Pons (tissue), 1 donor: ENCODE data around the gene N4BP3.
"Not testable (repeated sequence)": the region's sequence is repeated elsewhere in the genome, so short reads cannot be mapped to it uniquely, and the experiment has no call there.

Experiments used
- DNase-seq: peaks from one replicate; pipeline ENCODE4 v3.0.0-alpha.2; 2016; ENCODE audit warnings: low spot score

Gene N4BP3

DNA sequence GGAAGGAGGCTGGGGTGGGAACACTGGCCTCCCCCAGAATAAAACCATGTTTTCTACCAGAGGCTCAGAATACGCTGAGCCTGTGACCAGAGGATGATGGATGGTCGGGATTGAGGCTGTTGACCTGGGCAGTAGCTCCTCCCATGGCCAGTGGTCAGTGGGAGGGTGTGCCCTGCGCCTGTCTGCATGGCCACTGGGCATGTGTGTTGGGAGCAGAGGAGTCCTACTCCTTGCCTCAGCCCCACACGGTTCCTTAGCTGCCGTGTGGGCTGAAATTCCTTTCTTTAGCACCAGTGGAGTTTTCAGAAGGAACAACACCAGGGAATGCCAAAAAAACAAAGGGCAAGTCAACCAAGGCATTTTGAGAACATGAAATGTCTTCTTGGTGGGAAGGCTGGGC lies 9.0 kb downstream of the N4BP3 start:
- no peak for DNase-seq

DNA sequence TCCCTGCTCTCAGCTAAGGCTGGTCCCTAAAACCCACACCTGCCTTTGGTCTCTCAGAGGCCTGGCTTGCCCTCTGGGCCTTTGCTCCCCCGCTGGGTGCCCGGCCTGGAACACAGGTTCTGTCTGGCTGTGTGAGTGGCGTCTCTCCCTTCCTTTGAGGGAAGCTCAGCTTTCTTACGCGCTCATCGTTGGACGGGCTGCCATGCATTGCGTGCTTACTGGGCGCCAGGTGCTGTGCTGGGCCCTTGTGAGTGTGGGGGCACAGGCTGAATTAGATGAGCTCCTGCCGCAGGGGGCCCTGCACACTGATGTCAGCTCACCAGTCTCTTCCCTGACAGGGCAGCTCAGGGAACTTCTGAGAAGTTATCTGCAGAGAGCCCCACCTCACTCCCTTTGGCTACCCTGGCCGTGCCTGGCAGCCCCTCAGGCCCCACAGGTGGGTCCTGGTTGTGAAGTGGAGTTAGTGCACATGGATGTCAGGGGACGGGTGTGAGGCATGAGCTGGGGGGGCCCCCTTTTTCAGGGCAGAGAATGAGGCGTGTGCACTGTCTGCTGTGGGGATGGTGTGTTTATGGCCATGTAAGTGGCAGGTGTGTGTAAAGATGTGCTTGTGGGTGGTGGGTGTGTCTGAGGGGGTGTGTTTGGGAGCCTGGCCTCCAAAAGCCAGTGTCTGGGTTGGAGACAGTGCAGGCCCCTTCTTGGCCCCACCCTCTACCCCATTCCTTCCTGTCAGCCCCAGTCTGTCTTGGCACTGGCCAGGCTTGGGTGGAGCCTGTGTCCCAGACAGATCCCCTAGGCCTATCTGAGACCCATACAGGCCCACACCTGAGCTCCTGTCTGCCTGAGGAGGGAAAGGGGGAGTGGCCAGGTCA lies 10.0 kb downstream of the N4BP3 start:
- DNase-seq, result no peak

DNA sequence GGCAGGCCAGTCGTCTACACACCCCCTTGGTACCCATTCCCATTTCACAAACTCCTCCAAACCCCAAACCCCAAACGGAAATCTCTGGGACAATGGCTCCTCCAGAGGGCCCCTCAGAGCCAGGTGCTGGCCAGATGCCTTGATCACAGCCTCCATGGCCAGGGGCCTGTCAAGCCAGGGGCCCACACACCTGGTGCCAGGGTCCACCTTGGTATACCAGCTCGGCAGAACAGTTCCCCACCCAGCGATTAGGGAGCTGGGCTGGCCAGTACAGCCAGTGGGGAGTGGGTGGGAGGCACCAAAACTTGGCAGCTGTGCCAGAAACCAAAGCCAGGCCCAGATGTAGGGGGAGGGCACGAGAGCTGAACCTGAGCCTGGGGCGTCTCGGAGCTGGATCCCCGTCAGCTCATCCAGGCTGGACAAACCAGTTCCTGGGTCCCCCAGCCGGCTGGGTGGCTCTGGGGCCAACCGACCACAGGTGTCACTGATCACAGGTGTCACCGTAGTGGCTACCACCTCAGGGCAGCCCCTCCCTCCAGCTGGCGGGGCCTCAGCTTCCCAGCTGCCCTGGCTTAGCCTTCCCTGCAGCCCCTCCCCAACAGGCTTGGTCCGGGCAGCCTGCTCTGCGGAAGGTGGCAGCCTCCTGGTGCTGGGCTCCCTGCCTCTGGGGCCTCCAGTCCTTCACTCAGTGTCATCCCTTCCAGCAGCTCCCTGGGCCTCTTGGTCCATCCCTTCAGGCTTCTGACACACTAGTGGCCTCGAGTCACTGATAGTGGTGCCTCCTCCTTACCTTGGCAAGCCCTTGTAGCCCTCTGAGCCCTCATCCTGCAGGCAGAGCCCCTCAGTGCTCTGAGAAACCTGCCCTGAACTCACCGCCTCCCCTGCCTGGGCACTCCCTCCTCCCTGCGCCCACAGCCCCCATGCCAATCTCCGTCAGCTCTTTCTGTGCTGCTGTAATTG lies 10.9 kb downstream of the N4BP3 start:
- DNase-seq, result no peak

DNA sequence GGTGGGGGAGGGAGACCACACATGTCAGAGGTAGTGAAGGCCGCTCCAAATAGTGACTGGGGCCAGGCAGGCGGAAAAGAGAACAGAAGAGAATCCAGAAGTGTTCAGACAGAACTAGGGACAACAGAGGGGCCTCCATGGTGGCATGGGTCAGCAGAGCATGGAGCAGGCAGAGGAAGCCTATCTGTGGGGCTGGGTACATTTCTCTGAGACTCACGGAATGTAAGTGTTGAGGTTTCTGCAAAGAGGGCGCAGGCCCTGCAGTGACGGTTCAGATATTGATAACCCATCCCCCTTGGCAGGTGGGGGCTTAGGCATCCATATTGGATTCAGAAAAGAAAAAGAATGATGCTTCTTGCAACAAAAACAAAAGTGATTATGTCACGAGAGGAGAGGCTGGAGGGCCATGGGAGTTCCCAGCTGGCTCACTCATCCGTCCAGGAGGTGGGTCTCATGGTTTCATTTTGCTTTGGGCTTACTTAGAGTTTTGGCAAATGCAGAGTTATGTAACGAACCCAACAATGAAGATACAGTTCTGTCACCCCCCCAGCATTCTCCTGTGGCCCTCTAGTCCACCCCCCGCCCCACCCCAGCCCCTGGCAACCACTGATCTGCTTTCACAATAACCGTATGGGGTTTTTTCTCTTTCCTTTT lies 12.0 kb downstream of the N4BP3 start:
- no peak for DNase-seq

DNA sequence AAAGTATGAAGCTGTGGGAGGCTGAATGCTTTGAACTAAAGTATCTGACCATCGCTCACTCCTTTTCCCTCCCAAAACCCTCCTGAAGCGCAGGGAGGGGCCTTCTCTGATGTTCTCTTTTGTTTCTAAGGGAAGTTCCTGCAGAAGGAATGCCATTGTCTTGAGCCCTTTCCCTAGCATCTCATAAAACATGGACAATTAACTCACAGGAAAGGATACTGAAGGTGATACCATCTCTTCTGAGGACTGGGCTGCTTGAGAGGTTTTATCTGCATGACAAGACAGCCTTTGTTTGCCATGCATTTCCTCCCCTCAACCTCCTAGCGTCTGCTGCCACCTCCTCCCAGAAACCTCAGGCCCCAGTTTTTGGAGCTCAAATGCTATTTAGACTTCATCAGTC lies 13.2 kb downstream of the N4BP3 start:
- DNase-seq, result no peak

DNA sequence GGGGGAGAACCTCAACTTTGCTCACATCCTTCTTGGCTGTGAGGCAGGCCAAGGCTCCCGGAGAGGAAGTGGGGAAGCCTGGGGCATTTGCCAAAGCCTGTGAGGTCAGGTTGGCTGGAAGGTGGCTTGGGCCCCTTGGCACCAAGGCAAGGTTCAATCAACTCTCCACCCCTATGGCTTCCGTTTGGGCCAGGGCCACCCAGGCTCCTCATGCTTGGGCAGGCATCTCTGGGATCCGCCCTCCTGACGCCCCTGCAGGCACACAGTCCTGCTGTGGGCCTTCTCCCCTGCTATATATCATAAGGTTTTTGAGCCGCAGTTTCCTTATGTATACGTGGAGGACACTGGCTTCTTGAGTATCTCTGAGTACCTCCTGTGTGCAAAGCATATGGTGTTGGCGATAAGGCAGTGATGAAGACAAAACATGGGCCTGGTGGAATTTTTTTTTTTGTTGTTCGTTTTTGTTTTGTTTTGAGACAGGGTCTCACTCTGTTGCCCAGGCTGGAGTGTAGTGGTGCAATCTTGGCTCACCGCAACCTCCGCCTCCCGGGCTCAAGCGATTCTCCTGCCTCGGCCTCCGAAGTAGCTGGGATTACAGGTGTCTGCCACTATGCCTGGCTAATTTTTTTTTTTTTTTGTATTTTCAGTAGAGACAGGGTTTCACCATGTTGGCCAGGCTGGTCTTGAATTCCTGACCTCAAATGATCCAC lies 14.1 kb downstream of the N4BP3 start:
- not testable (repeated sequence) for DNase-seq

DNA sequence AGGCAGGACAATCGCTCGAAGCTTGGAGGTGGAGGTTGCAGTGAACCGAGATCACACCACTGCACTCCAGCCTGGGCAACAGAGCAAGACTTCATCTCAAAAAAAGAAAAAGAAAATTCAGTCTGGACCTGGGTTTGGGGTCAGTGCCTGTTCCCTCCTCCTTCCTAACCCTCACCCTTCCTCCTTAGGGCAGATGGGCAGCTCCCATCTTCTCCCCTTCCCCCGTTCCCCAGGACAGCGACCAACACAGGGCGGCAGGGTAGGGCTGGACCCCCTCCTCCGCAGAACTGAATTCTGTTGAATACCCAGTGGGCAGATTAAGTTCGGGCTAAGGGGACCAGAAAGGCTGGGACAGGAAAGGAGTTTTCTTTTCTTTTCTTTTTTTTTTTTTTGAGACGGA lies 16.0 kb downstream of the N4BP3 start:
- DNase-seq, result no peak

DNA sequence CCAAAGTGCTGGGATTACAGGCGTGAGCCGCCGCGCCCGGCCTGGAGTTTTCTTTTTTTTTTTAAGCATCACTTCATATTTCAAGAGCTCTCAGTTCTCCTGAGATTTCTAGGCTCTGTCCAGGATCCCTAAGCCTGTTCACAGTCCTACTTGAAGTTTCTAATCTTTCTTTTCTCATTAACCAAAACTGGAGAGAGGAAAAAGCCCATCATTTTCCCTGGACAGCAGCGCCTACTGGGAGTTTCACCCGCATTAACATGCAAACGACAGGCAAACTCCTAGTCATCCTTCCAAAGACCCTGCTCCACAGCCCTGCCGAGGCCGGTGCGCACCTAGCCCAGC lies 16.9 kb downstream of the N4BP3 start:
- DNase-seq, result not testable (repeated sequence)

DNA sequence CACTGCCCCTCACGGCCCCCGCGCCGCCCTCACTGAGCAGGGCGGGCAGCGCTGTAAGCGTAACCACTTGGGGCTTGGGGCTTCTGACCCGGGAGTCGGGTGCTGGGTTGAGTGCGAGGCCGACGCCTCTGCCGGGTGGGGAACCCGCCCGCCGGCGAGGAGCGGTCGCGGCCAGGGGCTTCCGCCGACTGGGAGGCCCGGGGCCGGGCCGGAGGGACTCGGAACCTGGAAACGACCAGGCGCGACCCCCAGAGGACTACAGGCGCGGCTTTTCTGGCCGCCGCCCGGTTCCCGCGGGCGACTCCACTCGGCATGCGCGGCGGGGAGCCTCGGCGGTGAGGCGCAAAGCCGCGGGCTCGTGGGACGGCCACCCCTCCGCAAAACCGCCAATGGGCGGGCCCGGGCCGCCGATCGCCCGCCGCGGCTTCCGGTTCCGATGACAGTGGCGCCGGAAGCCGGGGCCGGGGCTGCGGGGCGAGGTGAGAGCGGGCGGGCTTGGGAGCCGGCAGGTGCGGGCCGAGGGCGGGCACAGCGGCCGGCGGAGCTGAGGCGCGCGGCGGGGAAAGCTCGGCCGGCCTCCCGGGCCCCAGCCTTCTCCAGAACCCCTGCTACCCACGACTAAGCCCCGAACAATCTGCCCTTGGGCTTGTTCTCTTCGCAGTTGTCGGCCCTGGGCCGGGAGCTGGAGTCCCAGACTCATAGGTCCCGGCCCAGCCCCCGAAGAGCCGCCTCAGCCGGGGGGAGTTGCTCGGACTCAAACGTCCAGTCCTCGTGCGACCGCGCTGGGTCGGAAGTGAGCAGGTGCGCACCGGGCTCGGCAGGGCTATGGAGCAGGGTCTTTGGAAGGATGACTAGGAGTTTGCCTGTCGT lies 17.5 kb downstream of the N4BP3 start, which contains the start of gene RMND5B:
RMND5B (plus strand) TSS at position 439 of the 870 bp plus-strand sequence. CDS start 7,106 bp downstream, outside the sequence.
- DNase-seq, result peak; percentile 64

DNA sequence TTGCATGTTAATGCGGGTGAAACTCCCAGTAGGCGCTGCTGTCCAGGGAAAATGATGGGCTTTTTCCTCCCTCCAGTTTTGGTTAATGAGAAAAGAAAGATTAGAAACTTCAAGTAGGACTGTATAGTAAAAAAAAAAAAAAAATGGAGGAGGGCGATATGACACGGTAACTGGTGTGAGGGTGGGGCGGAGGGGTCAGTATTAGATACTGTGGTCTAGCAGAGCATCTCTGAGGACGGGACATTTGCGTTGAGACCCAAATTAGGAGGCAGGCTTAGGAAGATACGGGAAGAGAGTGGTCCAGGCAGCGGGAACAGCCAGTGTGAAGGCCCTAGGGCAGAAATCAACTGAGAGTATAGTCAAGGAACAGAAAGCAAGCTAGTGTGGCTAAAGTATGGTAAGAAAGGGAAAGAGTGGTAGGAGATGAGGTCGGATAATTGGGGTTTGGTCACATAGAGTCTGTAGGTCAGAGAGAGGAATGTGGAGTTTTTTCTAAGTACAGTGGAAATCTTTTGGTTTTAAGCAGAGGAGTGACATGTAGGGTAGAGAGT lies 18.2 kb downstream of the N4BP3 start:
- no peak for DNase-seq

DNA sequence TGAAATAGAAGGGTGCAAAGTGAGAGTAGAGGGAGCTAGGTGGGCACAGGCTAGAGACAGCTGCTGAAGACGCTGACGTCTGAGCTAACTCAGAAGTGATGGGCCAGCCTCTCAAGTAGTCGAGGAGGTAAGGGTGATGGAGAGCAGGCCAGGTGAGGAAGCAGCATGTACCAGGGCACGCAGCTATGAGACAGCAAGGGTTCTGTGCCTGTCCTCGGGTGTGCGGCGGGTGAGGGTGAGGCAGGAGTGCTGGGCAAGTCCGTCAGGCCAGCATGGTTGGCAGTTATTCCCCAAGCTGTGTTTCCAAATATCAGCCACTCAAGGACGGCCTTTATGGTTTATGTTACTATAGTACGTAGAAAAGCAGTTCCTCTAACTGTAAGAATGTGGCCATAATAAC lies 23.7 kb downstream of the N4BP3 start:
- no peak for DNase-seq

DNA sequence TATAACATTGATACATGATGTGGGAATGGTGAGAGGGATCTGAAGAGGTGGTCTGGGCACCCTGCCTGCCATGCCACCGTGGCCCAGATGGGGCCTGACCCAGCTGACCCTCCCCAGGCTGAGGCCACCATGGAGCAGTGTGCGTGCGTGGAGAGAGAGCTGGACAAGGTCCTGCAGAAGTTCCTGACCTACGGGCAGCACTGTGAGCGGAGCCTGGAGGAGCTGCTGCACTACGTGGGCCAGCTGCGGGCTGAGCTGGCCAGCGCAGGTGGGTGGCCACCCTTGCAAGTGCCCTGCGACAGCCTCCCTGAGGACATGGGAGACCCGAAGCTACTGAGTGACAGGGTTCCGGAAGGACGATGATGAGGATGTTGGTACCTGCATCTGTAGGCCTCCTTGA lies 24.7 kb downstream of the N4BP3 start:
- DNase-seq, result no peak

DNA sequence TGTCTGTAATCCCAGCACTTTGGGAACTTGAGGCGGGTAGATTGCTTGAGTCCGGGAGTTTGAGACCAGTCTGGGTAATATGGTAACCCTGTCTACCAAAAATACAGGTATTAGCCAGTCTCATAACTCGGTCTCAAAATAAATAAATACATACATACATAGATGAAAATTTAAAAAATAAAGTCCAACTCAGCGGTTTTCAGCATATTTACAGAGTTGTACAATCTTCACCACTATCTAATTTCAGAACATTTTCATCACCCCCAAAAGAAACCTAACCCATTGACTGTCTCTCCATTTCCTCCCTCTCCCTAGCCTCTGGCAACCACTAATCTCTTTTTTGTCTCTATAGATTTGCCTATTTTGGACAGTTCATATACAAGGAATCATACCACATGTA lies 28.2 kb downstream of the N4BP3 start:
- no peak for DNase-seq

DNA sequence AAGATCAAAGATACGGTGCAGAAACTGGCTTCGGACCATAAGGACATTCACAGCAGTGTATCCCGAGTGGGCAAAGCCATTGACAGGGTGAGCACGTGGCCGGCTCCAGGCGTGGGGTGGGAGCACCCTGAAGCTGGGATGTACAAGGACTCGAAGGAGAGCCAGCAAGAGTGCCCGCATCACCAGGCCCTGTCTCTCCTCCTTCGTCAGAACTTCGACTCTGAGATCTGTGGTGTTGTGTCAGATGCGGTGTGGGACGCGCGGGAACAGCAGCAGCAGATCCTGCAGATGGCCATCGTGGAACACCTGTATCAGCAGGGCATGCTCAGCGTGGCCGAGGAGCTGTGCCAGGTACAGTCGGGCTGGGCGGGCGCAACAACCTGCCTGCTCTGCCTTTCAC lies 29.3 kb downstream of the N4BP3 start:
- no peak for DNase-seq

DNA sequence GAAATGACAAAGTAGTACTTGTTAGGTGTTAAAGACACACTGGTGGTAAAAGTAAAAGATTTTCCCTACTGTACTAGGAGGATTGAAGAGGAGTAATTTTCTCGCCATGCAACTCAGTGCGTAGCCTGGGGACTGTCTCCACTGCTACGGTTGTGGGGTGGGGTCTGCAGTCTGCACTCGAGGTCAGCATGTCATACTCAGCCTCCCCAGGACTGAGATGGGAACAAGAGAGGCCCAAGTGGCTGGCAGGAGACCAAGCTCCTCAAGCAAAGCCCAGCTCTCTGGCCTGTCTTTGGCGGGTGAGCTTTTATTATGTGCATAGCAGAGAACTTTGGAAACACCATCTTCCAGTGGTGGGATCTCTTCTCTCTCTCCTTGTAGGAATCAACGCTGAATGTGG lies 29.9 kb downstream of the N4BP3 start:
- no peak for DNase-seq

DNA sequence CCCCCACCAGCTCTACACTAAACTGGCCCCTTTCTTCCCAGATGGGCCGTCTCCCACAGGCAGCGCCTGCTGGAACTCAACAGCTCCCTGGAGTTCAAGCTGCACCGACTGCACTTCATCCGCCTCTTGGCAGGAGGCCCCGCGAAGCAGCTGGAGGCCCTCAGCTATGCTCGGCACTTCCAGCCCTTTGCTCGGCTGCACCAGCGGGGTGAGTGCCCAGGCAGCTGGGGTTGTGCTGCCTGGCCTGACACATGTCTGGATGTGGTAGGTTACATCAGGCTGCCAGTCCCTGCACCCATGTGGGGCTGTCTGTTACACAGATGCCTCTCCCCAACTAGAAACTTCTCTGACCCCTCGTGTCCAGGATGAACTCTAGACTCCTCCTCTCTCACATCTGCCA lies 30.6 kb downstream of the N4BP3 start:
- DNase-seq, result no peak

DNA sequence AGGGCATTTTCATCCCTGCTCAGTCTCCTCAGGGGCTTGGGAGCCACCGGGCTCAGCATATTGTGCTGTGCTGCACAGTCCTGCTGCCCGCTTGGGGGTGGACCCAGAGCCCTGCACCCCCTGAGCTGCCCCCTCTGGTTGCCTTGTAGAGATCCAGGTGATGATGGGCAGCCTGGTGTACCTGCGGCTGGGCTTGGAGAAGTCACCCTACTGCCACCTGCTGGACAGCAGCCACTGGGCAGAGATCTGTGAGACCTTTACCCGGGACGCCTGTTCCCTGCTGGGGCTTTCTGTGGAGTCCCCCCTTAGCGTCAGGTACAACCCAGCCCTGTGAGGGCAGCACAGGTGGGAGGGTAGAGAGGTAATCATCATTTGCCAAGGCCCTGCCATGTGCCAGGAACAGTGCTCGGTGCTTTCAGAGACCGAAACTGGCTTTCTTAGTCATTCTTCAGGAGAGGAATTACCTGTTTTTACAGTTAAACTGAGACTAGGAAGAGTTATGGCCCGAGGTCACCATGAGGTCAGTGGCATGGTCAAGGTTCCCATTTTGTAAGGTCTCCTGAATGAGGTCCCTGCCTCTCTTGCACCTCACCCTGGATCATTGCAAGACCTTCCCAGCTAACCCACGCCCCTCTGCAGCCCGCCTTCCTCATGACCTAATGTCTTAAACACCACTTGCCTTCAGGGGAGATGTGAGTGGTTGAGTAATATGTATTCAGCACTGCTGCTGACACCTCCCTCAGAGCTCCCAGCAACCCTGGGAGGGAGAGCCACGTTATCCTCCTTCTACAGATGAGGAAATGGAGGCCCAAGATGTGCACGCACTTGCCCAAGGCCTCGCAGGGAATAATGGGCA lies 32.9 kb downstream of the N4BP3 start:
- DNase-seq, result no peak

DNA sequence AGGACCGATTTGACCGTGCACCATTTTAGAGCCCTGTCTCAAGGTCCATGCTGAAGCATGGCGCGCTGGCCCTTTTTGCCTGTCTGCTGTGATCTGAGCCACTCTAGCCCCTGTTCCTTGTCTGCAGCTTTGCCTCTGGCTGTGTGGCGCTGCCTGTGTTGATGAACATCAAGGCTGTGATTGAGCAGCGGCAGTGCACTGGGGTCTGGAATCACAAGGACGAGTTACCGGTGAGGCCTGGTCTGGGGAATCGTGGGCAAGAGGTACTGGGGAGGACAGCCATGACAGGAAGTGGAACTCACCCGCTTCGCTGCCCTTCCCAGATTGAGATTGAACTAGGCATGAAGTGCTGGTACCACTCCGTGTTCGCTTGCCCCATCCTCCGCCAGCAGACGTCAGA lies 34.1 kb downstream of the N4BP3 start:
- no peak for DNase-seq

DNA sequence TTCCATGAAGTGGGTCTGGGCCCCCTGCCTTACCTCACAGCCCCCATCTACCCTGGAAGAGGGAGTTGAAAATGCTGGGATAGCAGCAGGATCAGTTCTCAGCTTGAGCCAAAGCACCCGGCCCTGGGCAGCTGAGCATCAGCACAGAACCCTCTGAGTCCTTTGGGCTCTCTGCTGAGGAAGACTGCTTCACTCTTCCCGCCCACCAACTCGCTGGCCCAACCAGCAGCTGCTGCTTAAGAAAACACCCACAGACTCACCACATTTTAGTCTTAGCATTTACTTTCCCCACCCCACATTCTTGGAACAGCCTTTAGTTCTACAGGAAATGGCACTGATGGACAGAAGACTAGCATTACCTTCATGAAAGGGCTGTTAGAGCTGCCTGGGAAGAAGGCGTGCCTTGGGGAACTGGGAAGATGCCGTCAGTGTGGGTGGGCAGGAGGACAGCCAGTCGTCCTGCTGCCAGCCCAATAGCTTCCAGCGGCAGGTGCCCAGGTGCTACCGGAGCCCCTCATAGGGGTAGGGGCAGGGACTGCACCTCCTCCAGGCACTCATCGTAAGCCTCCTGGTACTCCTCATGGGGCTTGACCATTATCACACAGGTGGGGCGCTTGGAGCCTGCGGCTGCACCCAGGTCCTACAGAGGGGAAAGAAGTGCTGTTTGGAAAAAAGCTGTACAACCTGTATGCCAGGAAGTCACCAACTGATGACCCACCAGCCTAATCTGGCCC lies 36.0 kb downstream of the N4BP3 start:
- no peak for DNase-seq
